OCI-LY1 (cell line): Measurements from ENCODE around the gene TICAM2.

Experiments
- EZH2 ChIP-seq: fragments of 200-600 bp; sonication (generic), shearing (Covaris generic); IDR thresholded peaks from 2 replicates; pipeline ENCODE4 v1.8.0; 2017; ENCODE audit warnings: borderline replicate concordance, mixed run types, mild to moderate bottlenecking, antibody characterized with exemption, low read length, moderate library complexity, mixed read lengths
- TF ChIP-seq, protein P1 (sequence below): fragments of 200-600 bp; sonication (generic), shearing (Covaris generic); IDR thresholded peaks from 2 replicates; pipeline ENCODE4 v1.5.1; 2017; ENCODE audit warnings: mild to moderate bottlenecking, antibody characterized with exemption, low read length, moderate library complexity, mixed read lengths

DNA sequence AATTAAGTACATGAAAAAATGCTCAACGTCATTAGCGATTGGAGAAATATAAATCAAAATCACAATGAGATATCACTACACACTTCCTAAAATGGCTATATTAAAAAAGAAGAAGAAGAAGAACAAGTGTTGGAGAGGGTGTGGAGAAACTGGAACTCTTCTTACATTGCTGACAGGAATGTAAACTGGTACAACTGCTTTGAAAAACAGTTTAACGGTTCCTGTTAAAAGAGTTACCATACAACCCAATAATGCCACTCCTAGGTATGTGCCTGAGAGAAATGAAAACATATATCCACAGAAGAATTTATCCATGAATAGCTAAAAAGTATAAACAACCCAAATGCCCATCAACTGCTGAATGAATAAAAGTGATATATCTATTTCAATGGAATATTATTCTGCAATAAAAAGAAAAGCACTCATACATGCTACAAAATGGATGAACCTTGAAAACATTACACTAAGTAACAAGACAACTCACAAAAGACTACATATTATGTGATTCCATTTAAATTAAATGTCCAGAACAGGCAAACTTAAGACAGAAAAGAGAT is 66.7 kb downstream of the TICAM2 start:
- TF ChIP-seq, protein P1, sequence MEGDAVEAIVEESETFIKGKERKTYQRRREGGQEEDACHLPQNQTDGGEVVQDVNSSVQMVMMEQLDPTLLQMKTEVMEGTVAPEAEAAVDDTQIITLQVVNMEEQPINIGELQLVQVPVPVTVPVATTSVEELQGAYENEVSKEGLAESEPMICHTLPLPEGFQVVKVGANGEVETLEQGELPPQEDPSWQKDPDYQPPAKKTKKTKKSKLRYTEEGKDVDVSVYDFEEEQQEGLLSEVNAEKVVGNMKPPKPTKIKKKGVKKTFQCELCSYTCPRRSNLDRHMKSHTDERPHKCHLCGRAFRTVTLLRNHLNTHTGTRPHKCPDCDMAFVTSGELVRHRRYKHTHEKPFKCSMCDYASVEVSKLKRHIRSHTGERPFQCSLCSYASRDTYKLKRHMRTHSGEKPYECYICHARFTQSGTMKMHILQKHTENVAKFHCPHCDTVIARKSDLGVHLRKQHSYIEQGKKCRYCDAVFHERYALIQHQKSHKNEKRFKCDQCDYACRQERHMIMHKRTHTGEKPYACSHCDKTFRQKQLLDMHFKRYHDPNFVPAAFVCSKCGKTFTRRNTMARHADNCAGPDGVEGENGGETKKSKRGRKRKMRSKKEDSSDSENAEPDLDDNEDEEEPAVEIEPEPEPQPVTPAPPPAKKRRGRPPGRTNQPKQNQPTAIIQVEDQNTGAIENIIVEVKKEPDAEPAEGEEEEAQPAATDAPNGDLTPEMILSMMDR: no peak
- no peak for TF ChIP-seq EZH2
